Activated CD4-positive, alpha-beta T cell treated with anti-CD3 and anti-CD28 coated beads, Interleukin-2, amount 50 U/mL, for 48 hours (primary cell): Measurements from ENCODE around the gene TRDMT1.

ENCODE experiments used
- DNase-seq, 2 experiments: peaks; one replicate each; pipeline ENCODE4 v3.0.0-alpha.2; 2020

The TRDMT1 gene

GRCh38 chr10:17209302-17209701 is 7.8 kb upstream of the TRDMT1 start:
- no peak for DNase-seq

- no peak for DNase-seq
These were observed 7.0 kb upstream of the TRDMT1 start for GRCh38 chr10:17208476-17208875.

DNA sequence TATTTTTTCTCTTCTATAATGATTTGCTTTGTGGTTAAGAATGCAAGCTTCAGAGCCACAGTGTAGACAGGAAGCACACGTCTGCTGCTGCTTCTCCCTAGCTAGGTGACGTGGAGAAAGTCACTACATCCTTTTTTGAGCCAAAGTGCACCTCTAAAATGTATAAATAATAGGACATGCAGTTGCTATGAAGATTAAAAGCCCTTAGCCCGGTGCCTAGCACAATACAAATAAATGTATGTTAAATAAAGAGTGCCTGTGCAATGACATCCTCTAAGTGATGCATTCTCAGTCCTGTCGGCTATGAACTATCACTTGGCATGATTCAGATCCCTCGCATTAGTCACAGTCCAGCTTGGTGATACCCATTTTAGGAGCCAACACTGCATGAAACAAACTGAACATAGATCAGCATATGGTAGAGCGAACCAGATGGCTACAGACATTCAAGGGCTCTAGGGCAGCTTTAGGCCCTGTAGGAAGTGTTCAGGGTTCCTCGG is 4.8 kb upstream of the TRDMT1 start:
- peak; percentile 24 to 42 for DNase-seq

DNA sequence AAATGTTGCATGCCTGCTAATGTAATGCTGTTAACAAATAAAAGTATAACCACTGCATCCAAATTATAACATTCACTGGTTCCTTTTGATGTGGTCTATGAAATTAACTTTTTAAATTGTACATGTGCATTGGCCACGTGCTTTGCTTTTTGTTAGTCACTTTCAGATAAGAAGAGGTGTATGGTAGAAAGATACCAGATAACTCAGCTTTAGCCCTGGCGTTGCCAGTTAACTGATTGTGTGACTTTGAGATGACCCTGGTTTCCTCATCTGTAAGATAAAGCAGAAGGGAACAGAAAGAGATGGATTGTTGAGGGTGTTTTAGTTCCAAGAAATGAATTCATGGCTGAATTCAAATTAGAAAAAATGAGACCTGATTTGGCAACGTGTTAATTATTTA is 1.9 kb upstream of the TRDMT1 start:
- DNase-seq, result no peak

DNA sequence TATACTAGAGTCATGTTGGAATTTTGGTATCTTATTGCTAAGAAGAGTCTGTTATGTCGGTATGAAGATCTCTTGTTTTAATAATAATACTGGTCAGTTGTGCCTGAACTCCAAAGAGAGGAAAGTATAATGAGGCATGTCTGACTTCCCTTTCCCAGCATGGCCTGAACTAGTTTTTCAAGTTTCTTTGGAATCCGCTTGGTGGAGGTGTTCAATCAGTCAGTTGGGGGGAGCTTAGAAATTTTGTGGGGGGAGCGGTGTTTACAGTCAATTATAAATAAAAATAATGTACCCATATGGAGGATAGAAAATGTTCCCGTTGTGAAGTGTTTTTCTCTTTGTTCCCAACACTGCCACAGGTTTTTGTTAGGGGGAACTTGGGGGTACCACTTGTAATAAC is 1.5 kb upstream of the TRDMT1 start:
- no peak for DNase-seq

GRCh38 chr10:17202506-17202905 is 1.0 kb upstream of the TRDMT1 start:
- DNase-seq, result no peak

- DNase-seq, result no peak
These were observed 283 bp upstream of the TRDMT1 start for GRCh38 chr10:17201794-17202116.

DNA sequence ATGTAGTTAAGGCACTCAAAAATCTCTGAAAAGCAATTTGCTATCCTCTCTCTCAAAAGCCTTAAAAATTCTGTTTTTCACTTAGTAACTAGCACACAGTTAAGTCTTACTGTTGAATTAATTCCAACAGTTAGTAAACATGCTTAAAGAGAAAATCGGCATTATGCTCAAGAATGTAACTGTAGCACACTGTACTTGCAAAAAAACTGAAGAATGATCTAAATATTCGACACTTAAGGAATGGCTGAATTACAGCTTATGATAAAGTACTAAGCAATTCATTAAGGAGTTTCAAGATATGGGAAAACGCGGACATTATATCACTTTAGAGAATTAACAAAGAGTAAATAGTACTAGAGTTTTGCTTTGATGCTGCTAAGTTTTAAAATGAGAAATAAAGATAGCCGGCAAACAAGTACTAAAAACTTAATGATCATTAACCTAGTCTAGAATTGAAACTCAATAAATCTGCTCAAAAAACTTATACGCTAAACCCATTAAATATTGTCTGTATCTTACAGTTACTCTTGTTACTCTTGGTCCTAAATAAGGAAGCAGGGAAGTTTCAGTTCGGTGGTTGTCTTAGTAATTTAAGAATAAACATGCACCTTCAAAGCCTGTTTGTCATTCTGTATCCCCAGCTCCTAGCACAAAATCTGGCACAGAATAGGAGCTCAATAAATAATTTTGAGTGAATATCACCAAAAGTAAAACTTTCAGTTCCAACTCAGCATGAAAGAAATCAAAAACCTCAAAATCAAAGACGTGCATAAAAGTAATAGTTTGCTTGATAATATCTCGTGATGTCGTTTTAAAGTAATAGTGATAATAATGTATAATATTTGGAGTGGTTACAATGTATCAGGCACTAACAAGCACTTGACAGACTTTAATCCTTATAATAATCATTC is 1.2 kb downstream of the TRDMT1 start:
- DNase-seq, result no peak

GRCh38 chr10:17199351-17199804 is 2.1 kb downstream of the TRDMT1 start:
- no peak for DNase-seq

DNA sequence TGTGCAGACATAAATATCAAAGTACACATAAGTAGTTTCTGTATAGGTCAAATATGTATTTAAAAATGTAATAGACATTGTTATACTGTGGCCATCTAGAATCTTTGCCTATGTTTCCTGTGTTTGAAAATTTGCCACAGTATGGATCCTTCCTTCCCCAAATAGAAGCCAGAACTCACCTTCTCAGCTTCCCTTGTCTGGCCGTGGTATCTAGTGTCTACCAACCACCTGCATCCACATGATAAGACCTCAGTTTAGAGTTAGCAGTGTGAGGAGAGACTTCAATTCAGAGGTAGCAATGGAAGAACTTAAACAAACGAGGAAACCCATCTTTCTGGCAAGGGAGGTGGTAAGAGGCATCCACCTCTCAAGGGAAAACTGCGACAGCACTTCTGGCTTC is 4.9 kb downstream of the TRDMT1 start:
- DNase-seq, result no peak

DNA sequence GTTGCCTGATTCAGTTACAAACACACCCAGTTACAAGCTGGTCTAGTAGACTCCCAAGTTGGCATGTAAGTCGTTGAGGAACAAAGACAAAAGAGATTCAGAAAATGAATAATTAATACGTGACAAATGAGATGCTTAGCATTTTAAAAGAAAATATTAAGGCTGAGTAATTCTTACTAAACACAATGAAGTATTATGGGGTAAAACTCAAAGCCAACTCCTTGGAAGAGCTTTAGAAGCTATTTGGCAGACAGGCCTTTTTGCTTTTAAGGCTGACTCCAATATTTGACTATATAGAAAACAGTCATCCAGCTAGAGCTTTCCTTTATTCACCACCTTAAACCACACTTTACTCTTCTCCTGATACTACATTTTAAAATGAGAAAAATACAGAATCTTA is 5.4 kb downstream of the TRDMT1 start:
- DNase-seq, result no peak

DNA sequence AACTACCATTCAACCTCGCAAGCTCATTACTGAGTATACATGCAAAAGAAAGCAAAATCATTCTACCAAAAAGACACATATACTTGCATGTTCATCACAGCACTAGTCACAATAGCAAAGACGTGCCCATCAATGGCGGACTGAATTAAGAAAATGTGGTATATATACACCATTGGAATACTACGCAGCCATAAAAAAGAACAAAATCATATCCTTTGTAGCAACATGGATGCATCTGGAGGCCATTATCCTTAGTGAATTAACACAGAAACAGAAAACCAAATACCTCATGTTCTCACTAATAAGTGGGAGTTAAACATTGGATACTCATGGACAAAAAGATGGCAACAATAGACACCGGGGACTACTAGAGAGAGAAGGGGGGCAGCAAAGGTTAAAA is 6.4 kb downstream of the TRDMT1 start:
- no peak for DNase-seq

GRCh38 chr10:17190602-17191001 is 10.9 kb downstream of the TRDMT1 start:
- DNase-seq, result no peak

GRCh38 chr10:17188644-17189172 is 12.8 kb downstream of the TRDMT1 start:
- no peak for DNase-seq

DNA sequence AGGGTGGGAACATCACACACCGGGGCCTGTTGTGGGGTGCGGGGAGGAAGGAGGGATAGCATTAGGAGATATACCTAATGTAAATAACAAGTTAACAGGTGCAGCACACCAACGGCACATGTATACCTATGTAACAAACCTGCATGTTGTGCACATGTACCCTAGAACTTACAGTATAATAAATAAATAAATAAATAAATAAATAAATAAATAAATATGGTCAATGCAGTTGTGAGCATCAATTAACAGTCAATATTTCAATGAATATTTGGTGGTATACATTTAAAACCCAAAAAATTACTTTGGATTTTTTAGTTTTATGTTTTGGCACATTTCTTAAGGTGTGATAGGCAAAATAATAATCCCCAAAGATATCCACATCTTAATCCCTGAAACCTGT is 15.6 kb downstream of the TRDMT1 start:
- DNase-seq, result no peak

GRCh38 chr10:17183110-17183509 is 18.4 kb downstream of the TRDMT1 start:
- no peak for DNase-seq

DNA sequence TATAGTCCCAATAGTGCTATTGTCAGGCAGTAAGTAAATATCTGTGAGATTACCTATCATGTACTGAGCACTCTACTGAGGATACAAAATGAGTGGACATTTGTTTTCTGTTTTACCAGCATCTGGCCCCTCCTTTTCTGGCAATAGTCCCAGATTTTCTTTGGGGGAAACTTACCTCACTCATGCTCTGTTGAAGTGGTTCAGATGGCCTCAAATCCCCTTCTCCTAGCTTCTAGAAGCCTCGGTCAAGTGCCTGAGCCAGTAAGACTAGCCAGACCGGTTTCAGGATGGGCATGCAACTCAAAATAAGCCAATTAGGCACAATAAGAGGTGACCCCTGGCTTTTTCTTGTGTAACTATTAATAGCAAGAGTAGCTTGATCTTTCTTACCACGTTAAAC is 19.7 kb downstream of the TRDMT1 start:
- DNase-seq, result no peak

- DNase-seq, result no peak
These were observed 20.4 kb downstream of the TRDMT1 start for GRCh38 chr10:17181110-17181509.

DNA sequence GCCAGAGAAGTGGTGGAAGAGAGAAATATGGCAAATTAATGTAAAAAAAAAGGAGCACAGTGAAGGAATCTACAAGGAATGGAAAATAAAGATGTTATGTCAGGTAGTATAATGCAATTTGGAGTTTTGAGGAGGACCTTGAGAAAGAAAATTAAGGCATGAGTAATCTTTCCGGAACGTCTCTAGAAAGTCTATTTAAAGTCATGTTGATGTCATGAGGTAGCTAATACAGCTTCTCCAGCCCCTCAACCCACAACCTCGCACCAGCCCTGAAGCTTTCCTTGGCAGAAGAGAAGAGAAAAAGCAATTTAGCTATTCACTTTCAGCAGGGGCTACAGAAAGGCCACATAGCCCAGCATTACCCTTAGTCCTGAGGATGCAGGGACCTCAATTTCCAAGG is 22.5 kb downstream of the TRDMT1 start:
- DNase-seq, result no peak

DNA sequence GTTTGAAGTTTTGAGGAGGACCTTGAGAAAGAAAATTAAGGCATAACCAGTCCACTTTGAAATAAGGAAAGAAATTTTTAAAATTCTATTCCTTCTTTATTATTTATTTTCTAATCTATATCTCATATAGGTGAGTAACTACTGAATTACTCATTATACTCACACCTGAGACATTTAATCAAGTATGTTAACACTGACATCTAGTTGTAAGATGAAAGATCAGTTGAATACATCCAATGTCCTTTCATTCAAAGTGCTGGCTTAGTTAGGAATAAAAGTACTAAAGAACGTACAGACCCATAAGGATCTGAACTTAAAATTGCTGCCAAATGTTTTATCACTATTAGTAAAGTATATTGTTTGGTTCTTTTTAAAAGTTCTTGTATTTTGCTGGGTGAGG is 23.5 kb downstream of the TRDMT1 start:
- no peak for DNase-seq

GRCh38 chr10:17177014-17177413 is 24.5 kb downstream of the TRDMT1 start:
- DNase-seq, result no peak

DNA sequence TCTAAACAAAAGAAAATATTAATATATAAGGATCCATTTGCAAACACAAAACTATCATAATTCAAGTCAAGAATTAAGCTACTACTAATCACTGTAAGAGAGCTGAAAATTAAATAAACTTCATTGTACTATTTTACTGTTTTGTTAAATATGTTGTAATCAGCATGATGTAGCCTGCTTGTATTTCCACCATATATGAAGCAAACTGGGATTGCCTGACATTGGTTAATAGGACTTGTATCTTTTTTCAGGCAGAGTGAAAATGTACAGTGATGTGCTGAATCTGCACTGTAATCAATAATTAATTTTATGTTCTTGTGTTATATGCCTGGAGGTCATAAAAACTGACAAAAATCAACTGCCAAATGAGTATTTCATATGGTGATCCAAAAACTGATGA is 25.4 kb downstream of the TRDMT1 start:
- DNase-seq, result no peak

GRCh38 chr10:17175551-17175950 is 25.9 kb downstream of the TRDMT1 start:
- DNase-seq, result no peak

DNA sequence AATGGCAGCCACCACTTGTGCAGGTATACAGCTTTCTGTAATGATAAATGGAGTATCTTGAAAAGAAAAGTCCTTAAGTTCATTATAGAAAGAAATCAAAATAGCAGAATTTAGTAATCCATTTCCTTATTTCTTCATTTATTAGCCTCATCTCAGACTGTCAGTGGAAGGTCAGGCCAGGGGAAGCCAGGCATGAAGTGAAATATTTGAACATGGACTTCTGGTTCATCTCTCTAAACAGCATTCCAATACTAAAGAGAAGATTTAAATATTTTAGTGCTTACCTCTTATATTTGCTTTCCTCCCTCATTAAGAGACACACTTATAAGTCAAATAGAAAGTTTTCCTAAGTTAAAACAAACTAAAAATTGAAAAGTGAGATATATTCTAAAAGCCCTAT is 26.8 kb downstream of the TRDMT1 start:
- DNase-seq, result no peak
